GM19099 (cell line): ENCODE results near the gene ADIPOR1.

ENCODE experiments used
- POLR2A ChIP-seq: IDR thresholded peaks from 3 replicates; pipeline ENCODE4 v1.6.1; 2011; ENCODE audit warnings: low read depth; ENCODE audit not compliant: insufficient read length; ENCODE audit errors: extremely low read depth

Gene ADIPOR1

GRCh38 chr1:202957733-202958543 lies at the start of gene ADIPOR1:
Gene ADIPOR1 (minus strand): TSS chr1:202958312. CDS start chr1:202951070, 7,242 bp downstream.
- TF ChIP-seq POLR2A, result peak; percentile 92

DNA sequence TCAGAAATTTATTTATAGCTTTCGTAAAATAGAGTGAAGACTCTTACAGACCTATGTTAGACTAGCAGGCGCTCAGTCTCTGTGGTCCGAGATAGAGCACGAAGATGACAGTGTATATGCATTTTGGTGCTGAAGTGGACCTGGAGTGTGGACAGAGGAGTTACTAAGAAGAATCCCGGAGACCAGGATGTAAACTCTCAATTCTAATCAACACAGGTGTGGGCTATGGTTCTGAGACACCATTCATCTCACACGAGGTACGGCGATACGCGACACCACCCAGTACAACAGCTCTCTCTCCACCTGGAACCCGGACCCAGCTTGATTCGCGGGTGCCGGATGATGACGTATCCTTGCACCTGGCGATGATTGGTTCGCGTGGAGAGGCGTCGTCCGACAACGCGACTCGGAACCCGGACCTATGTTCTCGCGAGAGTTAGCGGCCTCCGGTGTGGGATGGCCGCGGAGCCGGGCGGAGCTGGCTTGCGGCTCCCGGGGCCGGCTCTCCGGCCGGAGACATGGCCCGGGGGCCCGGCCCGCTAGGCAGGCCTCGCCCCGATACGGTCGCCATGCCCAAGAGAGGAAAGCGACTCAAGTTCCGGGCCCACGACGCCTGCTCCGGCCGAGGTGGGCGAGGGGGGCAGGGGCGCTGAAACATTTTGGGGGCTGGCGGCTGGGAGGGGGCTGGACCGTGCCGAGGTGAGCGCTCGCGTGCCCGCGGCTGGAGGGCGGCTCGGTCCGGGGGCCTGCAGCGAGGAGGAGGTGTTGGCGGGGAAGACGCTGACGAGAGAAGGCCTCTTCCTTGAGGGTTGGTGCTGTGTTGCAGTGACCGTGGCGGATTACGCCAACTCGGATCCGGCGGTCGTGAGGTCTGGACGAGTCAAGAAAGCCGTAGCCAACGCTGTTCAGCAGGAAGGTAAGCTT lies 49.1 kb upstream of the ADIPOR1 start, which contains the start of gene TMEM183A:
TMEM183A (plus strand) TSS at position 427 of the 924 bp plus-strand sequence; CDS start at position 519, 92 bp downstream.
- TF ChIP-seq POLR2A, result peak; percentile 96

DNA sequence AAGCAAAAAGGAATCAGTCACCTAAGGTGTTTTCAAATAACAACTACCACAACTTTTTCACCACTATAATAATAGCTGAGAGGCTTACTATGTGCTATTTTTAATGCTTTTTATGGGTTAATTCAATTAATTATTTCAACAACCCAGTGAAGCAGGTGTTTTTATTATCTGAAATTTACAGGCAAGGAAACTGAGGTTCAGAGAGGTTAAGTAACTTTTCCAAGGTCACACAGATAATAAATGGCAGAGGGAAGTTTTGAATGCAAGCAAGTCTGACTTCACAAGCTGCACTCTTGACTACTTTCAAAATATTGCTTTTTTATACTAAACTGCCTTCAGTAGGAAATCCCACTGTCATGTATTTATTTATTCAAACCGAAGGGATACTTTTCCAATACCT lies 44.8 kb upstream of the ADIPOR1 start:
- no peak for TF ChIP-seq POLR2A

GRCh38 chr1:203001986-203002385 lies 43.9 kb upstream of the ADIPOR1 start:
- no peak for TF ChIP-seq POLR2A

DNA sequence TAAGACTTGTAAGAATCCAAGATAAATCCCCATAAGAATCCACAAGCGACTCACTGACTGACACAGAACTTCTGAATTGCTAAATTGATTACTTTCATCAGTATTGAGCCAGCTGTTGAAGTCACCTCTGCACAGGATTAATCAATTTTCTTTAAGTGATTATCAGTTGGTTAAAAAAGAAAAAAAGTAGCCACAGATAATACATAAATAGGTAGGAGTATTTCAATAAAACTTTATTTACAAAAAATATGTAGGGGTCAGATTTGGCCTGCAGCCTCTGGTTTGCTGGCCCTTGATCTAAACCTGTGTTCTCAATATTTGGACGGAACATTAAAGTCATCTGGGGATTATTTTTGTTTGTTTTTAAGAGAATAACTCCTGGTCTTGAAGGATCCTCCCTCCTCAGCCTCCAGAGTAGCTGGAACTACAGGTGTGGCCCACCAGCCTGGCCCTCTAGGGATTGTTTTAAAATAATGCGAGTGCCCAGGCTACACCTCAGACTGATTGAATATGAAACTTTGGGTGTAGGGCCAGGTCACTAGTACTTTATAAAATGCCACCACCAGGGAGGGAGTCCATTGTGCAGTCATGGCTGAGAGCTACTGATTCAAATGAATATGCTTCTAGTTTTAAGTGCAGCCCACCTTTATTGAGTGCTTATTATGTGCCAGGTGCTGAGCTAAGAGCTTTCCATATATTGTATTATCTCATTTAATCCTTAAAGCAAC lies 42.3 kb upstream of the ADIPOR1 start:
- TF ChIP-seq POLR2A, result no peak

DNA sequence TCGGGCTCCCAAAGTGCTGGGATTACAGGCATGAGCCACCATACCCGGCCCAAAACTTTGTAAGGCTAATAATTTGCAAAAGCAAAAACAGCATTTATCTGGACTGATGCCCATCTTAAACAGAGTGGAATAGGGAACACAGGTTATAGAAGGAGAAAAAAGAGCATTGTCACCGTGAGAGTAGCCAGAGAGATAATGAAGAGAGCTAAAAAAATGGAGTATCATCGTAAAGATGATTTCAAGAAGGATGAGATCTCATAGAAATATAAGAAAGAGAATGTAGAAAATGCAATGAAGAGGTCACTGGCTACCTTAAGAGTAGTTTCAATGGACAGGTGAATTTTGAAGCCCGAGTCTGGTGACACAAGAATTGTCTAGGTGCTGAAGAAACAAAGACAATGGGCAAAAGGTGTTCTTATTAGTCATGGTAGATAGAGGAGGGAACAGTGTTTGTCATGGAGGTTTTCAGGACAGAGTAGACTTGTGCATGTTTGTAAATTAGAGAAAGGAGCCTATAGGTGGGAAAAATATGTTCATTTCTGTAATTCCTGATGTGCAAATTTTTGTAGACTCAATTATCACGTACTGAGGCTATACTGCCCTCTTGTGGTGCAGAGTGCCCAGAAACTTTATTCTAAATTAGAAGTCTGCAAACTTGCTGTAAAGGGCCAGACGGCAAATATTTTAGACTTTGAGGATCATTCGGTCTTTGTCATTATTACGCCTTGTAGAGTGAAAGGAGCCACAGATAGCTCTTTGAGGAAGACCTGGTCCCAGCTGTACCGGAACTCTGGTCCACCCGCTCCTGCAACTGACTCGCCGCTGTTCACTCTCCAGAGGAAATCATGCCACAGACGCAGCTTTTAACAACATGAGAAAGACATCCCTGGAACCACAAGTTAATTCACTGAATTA lies 41.0 kb upstream of the ADIPOR1 start:
- TF ChIP-seq POLR2A, result no peak

DNA sequence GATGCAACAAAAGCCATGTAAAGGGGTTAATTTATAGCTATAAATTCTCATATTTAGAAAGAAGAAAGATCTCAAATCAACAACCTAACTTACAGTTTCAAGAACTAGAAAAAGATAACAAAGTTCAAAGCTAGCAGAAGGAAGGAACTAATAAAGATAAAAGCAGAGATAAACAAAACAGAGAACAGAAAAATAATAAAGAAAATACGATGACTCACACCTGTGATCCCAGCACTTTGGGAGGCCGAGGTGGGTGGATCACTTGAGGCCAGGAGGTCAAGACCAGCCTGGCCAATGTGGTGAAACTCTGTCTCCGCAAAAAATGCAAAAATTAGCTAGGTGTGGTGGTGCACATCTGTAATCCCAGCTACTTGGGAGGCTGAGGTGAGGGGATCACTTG lies 36.6 kb upstream of the ADIPOR1 start:
- TF ChIP-seq POLR2A, result no peak

DNA sequence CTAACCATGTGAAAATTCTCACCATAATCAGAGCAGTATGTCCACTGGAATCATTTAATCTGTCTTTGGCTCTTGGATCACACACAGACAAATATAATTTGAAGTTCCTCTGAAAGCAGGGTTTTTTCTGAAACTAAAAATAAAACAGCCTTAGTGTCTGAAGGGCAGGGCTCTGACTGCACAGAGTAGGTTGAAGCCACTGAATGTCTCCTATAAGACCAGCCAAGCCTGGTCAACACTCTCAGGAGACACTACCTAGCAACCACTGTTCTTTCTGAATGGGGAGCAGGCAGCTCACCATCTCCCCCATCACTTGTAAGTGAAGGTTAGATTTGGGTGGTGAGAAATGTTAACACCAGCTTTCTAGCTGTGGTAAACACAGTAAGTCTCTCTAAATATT lies 33.0 kb upstream of the ADIPOR1 start:
- TF ChIP-seq POLR2A, result no peak

GRCh38 chr1:202989879-202990278 lies 31.8 kb upstream of the ADIPOR1 start:
- TF ChIP-seq POLR2A, result no peak

- TF ChIP-seq POLR2A, result no peak
Measured at GRCh38 chr1:202987922-202988583, 29.9 kb upstream of the ADIPOR1 start.

- TF ChIP-seq POLR2A, result no peak
Measured at GRCh38 chr1:202987255-202987654, 29.1 kb upstream of the ADIPOR1 start.

GRCh38 chr1:202982715-202983430 lies 24.8 kb upstream of the ADIPOR1 start:
- TF ChIP-seq POLR2A, result no peak

DNA sequence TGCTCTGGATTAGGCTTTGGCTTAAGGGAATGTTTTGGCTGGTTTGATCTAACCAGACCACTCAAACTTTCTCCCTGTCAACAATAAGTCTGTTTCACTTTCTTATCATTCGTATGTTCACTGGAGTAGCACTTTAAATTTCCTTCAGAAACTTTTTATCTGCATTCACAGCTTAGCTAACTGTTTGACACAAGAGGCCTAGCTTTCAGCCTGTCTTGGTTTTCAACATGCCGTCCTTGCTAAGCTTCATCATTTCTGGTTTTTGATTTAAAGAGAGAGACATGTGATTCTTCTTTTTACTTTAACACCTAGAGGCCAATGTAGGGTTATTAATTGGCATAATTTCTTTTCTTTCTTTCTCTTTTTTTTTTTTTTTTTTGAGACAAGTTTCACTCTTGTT lies 23.8 kb upstream of the ADIPOR1 start:
- no peak for TF ChIP-seq POLR2A
